ENCODE results near the gene FOXJ3.

FOXJ3 gene

GRCh38 chr1:42168391-42168670 is 166.7 kb downstream of the FOXJ3 start:
- DNase-seq (ENCODE audit: low read depth, low spot score): no peak

GRCh38 chr1:42167611-42168390 is 167.2 kb downstream of the FOXJ3 start:
- DNase-seq (ENCODE audit: low read depth, low spot score): no peak

GRCh38 chr1:42165511-42166210 is 169.4 kb downstream of the FOXJ3 start:
- no peak for DNase-seq (ENCODE audit: low read depth, low spot score)

GRCh38 chr1:42164551-42165420 is 170.2 kb downstream of the FOXJ3 start, which contains the start of gene GUCA2A:
Gene GUCA2A, minus strand, starts transcription at chr1:42164745. Its CDS starts 33 bp downstream, at chr1:42164712.
- DNase-seq (ENCODE audit: low read depth, low spot score): no peak

- no peak for DNase-seq (ENCODE audit: low read depth, low spot score)
Observed at GRCh38 chr1:42163536-42164503, 171.2 kb downstream of the FOXJ3 start.

- DNase-seq (ENCODE audit: low read depth, low spot score): no peak
Observed at GRCh38 chr1:42163114-42163513, 171.9 kb downstream of the FOXJ3 start.

GRCh38 chr1:42162181-42162580 is 172.9 kb downstream of the FOXJ3 start:
- DNase-seq (ENCODE audit: low read depth, low spot score): no peak

- DNase-seq (ENCODE audit: low read depth, low spot score): no peak
Observed at GRCh38 chr1:42158189-42158588, 176.8 kb downstream of the FOXJ3 start.

GRCh38 chr1:42157667-42158066 is 177.4 kb downstream of the FOXJ3 start:
- no peak for DNase-seq (ENCODE audit: low read depth, low spot score)

GRCh38 chr1:42155362-42155761 is 179.7 kb downstream of the FOXJ3 start:
- DNase-seq (ENCODE audit: low read depth, low spot score): no peak

GRCh38 chr1:42154685-42155084 is 180.3 kb downstream of the FOXJ3 start:
- DNase-seq (ENCODE audit: low read depth, low spot score): no peak

- DNase-seq (ENCODE audit: low read depth, low spot score): no peak
Observed at GRCh38 chr1:42153624-42154023, 181.4 kb downstream of the FOXJ3 start.

GRCh38 chr1:42152907-42153600 is 182.0 kb downstream of the FOXJ3 start, which contains the start of gene GUCA2B:
Gene GUCA2B, plus strand, starts transcription at chr1:42153410. Its CDS starts 41 bp downstream, at chr1:42153451.
- DNase-seq (ENCODE audit: low read depth, low spot score): no peak

- no peak for DNase-seq (ENCODE audit: low read depth, low spot score)
Observed at GRCh38 chr1:42152119-42152518, 182.9 kb downstream of the FOXJ3 start.

GRCh38 chr1:42150651-42151050 is 184.4 kb downstream of the FOXJ3 start:
- no peak for DNase-seq (ENCODE audit: low read depth, low spot score)

- no peak for DNase-seq (ENCODE audit: low read depth, low spot score)
Observed at GRCh38 chr1:42148166-42148565, 186.9 kb downstream of the FOXJ3 start.

- DNase-seq (ENCODE audit: low read depth, low spot score): peak; percentile 45
Observed at GRCh38 chr1:42146626-42147320, 188.3 kb downstream of the FOXJ3 start.

- DNase-seq (ENCODE audit: low read depth, low spot score): no peak
Observed at GRCh38 chr1:42145764-42146625, 189.0 kb downstream of the FOXJ3 start.

GRCh38 chr1:42145389-42145716 is 189.7 kb downstream of the FOXJ3 start:
- DNase-seq (ENCODE audit: low read depth, low spot score): no peak
